Ascending aorta (tissue), 2 donors: ENCODE results near the gene PYGO1. TPM values are rescaled to one million over a fixed set of nuclear protein-coding genes. Genes with fewer than 3 reads are reported as not detected.

Experiments used
- DNase-seq, 2 donors: peaks; one replicate each; pipeline ENCODE4 v3.0.0-alpha.2; 2019; ENCODE audit warnings: low spot score in 2 of 2
- H3K27ac ChIP-seq, 2 donors: fragments of 200-600 bp; sonication (generic); one replicate each; pipeline ENCODE4 v1.5.1; 2016 to 2017; ENCODE audit warnings: mild to moderate bottlenecking in 1 of 2
- H3K27me3 ChIP-seq: fragments of 200-600 bp; sonication (generic); one replicate; pipeline ENCODE4 v1.5.1; 2017
- H3K36me3 ChIP-seq, 2 donors: fragments of 200-600 bp; sonication (generic); one replicate each; pipeline ENCODE4 v1.5.1; 2016
- H3K4me1 ChIP-seq, 2 donors: fragments of 200-600 bp; sonication (generic); one replicate each; pipeline ENCODE4 v1.5.1; 2016 to 2017; ENCODE audit warnings: mild to moderate bottlenecking in 1 of 2
- H3K4me3 ChIP-seq, 2 donors: fragments of 200-600 bp; sonication (generic); one replicate each; pipeline ENCODE4 v1.5.1; 2016 to 2017; ENCODE audit warnings: mild to moderate bottlenecking in 1 of 2
- H3K9me3 ChIP-seq, 2 donors: fragments of 200-600 bp; sonication (generic); one replicate each; pipeline ENCODE4 v1.5.1; 2016
- intact Hi-C: fragments of 100-400 bp; cut with DNase I; formaldehyde crosslinking; loops from one replicate; pipeline ENCODE4 v1.15.1; 2023
- total RNA-seq: library from RNA; depleted of rRNA; stranded (reverse); fragments of >200 nt; gene quantifications from one replicate; pipeline ENCODE4 v1.1.0, GENCODE V29; 2016
- TF ChIP-seq, protein P1 (sequence below), 3 experiments: fragments of 200-600 bp in 2 of 3; fragments of 450-650 bp in 1 of 3; sonication (generic) in 2 of 3; IDR thresholded peaks; one replicate each; pipeline ENCODE4 v1.5.1; 2016 to 2019; ENCODE audit warnings: antibody characterized with exemption in 3 of 3, mild to moderate bottlenecking in 1 of 3, moderate library complexity in 1 of 3

The PYGO1 gene
- total RNA-seq, 1 donor from 2014 or later, result 7.1 TPM

DNA sequence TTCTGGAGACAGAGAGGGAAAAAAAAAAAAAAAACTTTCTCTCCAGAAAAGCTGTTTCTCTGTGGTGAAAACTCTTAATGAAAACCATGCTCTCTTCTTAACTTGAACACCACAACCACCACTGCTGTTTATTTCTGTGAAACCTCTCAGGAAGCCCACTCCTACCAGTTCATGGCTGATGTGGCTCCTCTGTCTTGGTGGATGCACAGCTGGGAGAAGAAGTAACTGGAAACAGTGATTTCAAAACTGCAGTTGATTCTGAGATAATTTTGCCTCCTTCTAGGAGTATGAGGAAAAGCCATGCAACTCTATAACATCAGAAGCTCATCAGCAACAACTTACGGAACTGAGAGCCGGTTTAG is 40.2 kb upstream of the PYGO1 start:
- H3K27ac ChIP-seq, result no peak overlapping the region
- H3K4me1 ChIP-seq, result no peaks in the 10 kb centered on the region
- DNase-seq, result no peak
- H3K27me3 ChIP-seq, result no peaks in the 10 kb centered on the region
- TF ChIP-seq, protein P1, sequence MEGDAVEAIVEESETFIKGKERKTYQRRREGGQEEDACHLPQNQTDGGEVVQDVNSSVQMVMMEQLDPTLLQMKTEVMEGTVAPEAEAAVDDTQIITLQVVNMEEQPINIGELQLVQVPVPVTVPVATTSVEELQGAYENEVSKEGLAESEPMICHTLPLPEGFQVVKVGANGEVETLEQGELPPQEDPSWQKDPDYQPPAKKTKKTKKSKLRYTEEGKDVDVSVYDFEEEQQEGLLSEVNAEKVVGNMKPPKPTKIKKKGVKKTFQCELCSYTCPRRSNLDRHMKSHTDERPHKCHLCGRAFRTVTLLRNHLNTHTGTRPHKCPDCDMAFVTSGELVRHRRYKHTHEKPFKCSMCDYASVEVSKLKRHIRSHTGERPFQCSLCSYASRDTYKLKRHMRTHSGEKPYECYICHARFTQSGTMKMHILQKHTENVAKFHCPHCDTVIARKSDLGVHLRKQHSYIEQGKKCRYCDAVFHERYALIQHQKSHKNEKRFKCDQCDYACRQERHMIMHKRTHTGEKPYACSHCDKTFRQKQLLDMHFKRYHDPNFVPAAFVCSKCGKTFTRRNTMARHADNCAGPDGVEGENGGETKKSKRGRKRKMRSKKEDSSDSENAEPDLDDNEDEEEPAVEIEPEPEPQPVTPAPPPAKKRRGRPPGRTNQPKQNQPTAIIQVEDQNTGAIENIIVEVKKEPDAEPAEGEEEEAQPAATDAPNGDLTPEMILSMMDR (IDR thresholded peaks at IDR 0.05), result no peak
- no peaks in the 10 kb centered on the region for H3K9me3 ChIP-seq
- no peaks in the 10 kb centered on the region for H3K36me3 ChIP-seq
- intact Hi-C loops, result no loop called here
- H3K4me3 ChIP-seq, result no peak overlapping the region

GRCh38 chr15:55627730-55628368 is 39.7 kb upstream of the PYGO1 start:
- Histone ChIP-seq H3K9me3 (no peaks in the 10 kb centered on the region), H3K36me3 (no peaks in the 10 kb centered on the region), H3K27me3 (no peaks in the 10 kb centered on the region), H3K27ac (no peak overlapping the region), H3K4me1 (no peaks in the 10 kb centered on the region), H3K4me3 (no peak overlapping the region)
- no peak for DNase-seq
- intact Hi-C loops, result no loop called here
- TF ChIP-seq, protein P1 (IDR thresholded peaks at IDR 0.05), result no peak

- H3K4me3 ChIP-seq, result no peak overlapping the region
- H3K27me3 ChIP-seq, result no peaks in the 10 kb centered on the region
- no peak overlapping the region for H3K27ac ChIP-seq
- H3K4me1 ChIP-seq, result no peaks in the 10 kb centered on the region
- no peaks in the 10 kb centered on the region for H3K36me3 ChIP-seq
- no peaks in the 10 kb centered on the region for H3K9me3 ChIP-seq
- no peak for DNase-seq
- intact Hi-C loops, result no loop called here
- TF ChIP-seq, protein P1 (IDR thresholded peaks at IDR 0.05), result no peak
Observed at GRCh38 chr15:55619783-55620182, 31.6 kb upstream of the PYGO1 start.

- Histone ChIP-seq H3K27ac (no peak overlapping the region), H3K4me1 (no peaks in the 10 kb centered on the region), H3K9me3 (no peaks in the 10 kb centered on the region), H3K27me3 (no peaks in the 10 kb centered on the region), H3K36me3 (no peaks in the 10 kb centered on the region), H3K4me3 (no peak overlapping the region)
- TF ChIP-seq, protein P1 (IDR thresholded peaks at IDR 0.05), result no peak
- intact Hi-C loops, result no loop called here
- no peak for DNase-seq
Observed at GRCh38 chr15:55618387-55618786, 30.2 kb upstream of the PYGO1 start.

GRCh38 chr15:55615445-55615844 is 27.3 kb upstream of the PYGO1 start:
- DNase-seq, result no peak
- no peak overlapping the region for H3K4me3 ChIP-seq
- no peaks in the 10 kb centered on the region for H3K4me1 ChIP-seq
- TF ChIP-seq, protein P1 (IDR thresholded peaks at IDR 0.05), result no peak
- intact Hi-C loops, result no loop called here
- H3K9me3 ChIP-seq, result no peaks in the 10 kb centered on the region
- H3K27ac ChIP-seq, result no peak overlapping the region
- no peaks in the 10 kb centered on the region for H3K27me3 ChIP-seq
- H3K36me3 ChIP-seq, result no peaks in the 10 kb centered on the region

DNA sequence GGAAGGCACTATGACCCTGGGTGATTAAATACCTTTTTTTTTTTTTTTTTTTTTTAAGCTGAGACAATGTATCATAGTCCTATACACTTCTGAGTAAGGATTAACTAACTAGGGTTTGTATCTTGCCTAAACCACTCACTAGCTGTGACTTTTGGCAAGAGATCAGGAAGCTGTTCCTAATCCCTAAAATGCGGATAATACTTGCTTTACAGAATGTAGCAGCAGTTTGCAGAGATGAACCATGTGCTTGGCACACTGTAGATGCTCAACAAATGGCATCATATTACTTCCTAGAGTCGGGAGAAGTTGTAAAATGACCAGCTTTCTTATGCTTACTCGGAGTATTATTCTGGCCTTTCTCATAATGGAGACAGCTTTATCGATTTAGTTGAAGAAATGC is 25.6 kb upstream of the PYGO1 start:
- H3K27ac ChIP-seq, result no peak overlapping the region
- TF ChIP-seq, protein P1 (IDR thresholded peaks at IDR 0.05), result no peak
- H3K9me3 ChIP-seq, result no peaks in the 10 kb centered on the region
- no peaks in the 10 kb centered on the region for H3K27me3 ChIP-seq
- H3K4me3 ChIP-seq, result no peak overlapping the region
- DNase-seq, result no peak
- no peaks in the 10 kb centered on the region for H3K4me1 ChIP-seq
- H3K36me3 ChIP-seq, result no peaks in the 10 kb centered on the region
- intact Hi-C loops, result no loop called here
